HG03108 (cell line): ENCODE measurements around the gene ABCD1.
"Not testable (repeated sequence)": the region's sequence is repeated elsewhere in the genome, so short reads cannot be mapped to it uniquely, and the experiment has no call there.

Experiments
- ATAC-seq: cut with Tn5 transposase; IDR thresholded peaks from one replicate; pipeline ENCODE4 v1.9.1; 2021; ENCODE audit warnings: moderate library complexity; ENCODE audit not compliant: unreplicated experiment

Gene ABCD1

DNA sequence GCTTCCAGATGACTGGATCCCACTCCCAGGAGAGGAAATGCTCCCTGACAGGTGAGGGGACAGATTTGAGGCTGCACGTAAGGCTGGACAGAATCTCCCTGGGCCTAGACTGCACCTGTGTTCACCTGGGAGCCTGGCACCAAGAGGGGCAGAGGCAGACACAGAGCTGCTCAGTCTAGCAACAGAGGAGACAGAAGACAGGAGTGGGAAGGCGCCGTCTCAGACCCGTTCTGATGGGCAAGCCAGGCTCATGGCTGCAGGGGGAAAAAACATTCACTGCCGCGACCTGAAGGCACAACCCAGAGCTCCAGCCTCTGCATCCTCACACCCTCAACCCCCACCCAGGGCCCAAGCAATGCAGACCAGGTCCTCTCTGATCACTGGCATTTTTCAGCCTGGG lies 17.2 kb upstream of the ABCD1 start:
- ATAC-seq, result no peak

DNA sequence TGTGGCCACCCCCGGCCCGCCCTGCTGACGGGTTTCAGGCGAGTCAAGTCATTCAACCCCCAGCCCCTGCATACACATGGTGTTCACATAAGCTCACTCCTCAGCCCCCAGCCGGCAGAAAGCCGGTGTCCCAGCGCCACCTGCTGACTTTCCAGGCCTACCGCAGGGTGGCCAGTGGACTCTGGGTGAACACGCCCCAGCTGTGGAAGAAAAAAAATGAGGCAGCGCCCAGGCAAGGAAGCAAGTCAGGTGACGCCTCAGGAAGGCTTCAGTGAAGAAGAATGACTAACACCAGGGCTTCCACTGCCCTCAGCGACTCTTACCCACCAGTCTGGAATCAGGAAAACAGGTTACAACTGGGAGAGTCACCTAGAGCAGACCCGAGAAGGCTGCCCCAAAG lies 16.2 kb upstream of the ABCD1 start:
- peak; percentile 54 for ATAC-seq

DNA sequence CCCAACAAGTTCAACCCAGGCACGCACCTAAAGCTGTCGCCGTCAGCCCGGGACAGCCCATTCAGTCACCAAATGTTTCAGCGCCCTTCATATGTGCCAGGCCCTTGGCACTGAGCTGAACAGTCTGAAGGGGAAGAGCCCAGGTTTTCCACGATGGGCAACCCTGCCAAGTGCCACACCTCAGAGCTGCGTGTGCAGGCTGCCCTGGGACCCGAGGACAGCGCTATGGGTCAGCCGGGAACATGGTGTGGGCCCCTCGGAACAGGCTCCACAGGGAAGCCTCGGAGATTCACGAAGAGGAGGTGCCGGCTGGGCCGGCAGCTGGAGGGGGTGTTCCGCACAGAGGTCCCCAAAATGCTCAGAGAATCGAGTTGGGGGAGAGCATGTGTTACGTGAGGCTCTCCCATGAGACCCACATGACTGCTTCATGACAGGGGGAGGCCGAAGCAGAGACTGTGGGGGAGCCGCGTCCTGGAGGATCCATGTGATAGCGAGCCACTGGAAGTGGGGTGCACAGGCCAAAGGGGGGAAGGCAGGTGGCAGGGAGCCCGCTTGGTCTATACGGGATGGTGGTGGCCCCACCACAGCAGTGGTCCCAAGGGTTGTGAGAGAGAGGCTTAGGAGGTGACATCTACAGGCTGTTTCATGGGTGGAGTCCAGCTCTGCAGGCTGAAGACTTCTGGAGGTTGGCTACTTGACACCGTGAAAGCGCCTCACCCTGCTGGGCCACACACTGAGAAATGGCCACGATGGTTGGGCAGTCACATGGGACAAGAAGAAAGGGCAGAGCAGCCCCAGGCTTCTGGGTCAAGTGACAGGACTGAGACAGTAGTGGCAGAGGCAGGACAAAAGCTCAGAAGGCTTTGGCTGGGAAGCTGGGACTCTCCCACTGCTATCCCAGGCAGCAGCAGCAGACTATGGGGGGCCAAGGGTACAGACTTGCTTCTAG lies 14.7 kb upstream of the ABCD1 start:
- ATAC-seq, result no peak

DNA sequence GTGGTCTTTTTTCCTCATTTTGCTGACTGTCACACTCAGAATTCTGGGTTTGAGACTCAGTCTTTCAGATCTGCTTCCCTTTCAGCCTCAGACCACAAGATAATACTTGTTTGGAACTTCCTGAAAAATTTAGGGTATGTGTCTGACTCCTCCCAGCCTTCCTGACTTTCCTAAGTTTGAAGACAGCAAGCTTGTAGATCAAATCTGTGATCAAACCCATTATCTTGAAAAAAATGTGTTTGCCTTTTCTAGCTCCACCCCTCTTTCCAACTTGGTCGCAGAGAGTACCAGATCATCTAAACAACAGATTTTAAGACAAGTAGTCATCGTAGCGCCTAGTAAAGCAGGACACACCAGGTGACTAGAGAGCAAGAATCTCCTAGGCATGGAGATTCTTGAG lies 10.4 kb upstream of the ABCD1 start:
- ATAC-seq, result no peak

DNA sequence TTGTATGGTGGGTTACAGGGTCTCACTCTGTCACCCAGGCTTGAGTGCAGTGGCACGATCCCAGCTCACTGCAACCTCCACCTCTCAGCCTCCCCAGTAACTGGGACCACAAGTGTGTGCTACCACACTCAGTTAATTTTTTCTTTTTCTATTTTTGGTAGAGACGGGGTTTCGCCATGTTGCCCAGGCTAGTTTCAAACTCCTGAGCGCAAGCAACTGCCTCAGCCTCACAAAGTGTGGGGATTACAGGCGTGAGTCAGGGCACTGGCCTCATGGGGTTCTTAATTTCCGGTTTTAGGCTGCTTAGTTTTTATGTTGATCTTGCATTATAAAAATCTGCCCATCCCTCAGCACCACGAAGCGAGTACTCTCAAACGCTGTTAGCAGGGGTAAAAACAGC lies 7.2 kb upstream of the ABCD1 start:
- no peak for ATAC-seq

DNA sequence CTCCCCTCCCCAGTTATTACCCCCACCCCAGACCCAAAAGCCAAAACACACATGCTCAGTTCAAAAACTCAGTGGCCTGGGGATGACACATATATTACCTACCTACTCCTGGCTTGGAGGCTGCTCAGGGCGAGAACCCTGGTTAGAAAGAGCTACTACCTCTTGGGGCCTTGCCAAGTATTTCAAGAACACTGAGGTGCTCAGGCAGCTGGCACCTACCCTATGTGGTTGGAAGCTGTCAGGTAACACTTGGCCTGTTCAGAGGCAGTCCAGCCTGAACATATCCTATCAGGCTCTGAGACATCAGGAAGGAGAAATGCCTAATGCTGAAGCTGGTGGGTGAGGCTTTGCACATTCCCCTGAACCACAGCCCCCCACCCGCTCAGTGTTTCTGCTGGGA lies 5.4 kb upstream of the ABCD1 start:
- ATAC-seq, result no peak

DNA sequence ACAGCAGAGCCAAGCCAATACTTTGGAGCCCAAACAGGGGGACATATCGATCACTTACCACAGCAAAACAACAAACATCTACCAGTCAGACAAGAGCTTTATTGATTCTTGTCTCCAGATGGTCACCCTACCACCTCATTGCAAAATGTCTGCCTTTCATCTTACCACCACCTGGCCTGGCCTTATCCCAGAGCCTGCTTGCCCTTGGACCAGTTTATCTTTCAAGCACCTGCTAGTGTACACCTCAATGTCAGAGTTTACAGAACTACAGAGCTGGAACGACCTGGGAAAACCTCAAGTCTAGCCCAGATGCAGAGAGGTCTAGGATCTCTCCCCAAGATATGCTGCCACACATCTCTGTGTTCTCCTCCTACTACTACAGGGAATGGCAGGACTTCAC lies 5.0 kb upstream of the ABCD1 start:
- ATAC-seq, result no peak

DNA sequence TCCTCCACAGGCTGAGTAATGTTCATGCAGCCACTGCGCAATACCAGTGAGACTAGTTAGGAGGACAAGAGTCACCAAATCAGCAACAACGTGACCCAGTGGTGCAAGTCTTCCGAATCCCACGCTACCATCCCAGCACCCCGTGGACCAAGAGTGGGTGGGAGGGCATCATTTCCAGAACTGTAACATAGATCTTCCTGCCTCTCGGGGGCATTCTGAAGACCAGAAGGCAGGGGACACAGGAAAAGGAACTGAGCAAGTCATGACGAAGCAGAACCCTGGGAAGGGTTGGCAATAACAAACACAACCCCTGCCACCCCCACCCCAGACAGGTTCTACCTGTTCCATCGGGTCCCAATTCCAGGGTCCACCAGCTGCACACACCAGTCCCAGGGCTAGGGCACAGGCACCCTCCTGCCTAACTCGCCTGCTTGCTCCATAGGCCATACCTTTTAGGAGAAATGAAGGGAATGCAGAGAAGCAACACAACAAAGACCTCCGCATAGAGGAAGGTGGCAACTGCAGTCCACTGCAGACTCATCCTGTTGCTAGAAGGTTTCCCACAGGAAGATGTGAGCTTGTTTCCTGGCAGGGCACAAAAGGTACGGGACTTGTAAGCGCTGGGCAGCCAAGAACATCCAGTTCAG lies 1.8 kb upstream of the ABCD1 start:
- no peak for ATAC-seq

DNA sequence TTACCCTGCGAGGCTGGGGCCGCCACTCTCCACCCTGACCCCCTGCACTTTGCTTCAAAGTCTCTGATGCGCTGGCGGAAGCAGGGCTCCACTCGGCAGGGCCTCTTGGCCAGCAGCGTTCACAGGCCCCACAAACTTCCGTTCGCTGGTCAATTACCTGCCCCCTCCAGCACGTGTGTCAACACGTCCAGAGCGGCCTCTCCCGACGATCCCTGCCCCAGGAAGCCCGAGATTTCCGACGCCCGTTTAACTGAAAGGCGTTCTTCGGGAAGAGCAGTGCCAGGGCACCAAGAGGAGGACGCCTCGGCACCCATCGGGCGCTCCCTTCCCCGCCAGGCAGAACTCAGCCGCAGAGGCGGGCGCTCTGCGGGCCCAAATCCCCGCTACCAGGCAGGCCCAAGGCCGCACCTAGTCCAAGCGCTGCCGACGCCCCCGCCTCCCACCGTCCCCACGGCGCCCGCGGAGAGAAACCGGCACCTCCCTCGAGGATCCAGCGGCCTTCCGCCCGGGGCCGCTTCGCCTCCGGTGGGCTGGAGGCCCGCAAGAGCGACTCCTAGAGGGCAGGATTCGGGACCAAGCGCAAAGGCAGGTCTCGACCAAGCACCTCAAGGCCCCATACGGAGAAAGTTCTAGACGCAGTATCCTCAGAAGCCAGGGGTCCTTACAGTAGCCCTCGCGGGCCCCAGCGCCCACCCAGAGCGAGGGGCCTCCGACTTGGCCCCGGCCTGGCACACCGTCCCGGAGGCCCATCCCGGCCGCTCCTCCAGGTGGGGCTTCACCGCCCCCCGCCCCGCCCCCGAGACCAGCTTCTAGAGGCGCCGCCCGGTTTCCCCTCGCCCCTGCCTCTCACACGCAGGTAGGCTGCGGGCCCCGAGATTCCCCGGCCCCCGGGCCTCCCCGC lies 1.1 kb upstream of the ABCD1 start:
- peak; percentile 20 for ATAC-seq

DNA sequence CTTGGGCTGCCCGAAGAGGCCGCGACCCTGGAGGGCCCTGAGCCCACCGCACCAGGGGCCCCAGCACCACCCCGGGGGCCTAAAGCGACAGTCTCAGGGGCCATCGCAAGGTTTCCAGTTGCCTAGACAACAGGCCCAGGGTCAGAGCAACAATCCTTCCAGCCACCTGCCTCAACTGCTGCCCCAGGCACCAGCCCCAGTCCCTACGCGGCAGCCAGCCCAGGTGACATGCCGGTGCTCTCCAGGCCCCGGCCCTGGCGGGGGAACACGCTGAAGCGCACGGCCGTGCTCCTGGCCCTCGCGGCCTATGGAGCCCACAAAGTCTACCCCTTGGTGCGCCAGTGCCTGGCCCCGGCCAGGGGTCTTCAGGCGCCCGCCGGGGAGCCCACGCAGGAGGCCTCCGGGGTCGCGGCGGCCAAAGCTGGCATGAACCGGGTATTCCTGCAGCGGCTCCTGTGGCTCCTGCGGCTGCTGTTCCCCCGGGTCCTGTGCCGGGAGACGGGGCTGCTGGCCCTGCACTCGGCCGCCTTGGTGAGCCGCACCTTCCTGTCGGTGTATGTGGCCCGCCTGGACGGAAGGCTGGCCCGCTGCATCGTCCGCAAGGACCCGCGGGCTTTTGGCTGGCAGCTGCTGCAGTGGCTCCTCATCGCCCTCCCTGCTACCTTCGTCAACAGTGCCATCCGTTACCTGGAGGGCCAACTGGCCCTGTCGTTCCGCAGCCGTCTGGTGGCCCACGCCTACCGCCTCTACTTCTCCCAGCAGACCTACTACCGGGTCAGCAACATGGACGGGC lies 579 bp downstream of the ABCD1 start:
- no peak for ATAC-seq

DNA sequence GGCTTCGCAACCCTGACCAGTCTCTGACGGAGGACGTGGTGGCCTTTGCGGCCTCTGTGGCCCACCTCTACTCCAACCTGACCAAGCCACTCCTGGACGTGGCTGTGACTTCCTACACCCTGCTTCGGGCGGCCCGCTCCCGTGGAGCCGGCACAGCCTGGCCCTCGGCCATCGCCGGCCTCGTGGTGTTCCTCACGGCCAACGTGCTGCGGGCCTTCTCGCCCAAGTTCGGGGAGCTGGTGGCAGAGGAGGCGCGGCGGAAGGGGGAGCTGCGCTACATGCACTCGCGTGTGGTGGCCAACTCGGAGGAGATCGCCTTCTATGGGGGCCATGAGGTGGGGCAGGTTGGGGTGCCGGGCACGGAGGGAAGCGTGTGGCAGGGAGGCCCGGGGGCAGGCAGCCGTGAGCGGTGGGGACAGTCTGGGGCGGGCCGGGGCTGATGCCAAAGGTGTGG lies 1.2 kb downstream of the ABCD1 start:
- no peak for ATAC-seq

DNA sequence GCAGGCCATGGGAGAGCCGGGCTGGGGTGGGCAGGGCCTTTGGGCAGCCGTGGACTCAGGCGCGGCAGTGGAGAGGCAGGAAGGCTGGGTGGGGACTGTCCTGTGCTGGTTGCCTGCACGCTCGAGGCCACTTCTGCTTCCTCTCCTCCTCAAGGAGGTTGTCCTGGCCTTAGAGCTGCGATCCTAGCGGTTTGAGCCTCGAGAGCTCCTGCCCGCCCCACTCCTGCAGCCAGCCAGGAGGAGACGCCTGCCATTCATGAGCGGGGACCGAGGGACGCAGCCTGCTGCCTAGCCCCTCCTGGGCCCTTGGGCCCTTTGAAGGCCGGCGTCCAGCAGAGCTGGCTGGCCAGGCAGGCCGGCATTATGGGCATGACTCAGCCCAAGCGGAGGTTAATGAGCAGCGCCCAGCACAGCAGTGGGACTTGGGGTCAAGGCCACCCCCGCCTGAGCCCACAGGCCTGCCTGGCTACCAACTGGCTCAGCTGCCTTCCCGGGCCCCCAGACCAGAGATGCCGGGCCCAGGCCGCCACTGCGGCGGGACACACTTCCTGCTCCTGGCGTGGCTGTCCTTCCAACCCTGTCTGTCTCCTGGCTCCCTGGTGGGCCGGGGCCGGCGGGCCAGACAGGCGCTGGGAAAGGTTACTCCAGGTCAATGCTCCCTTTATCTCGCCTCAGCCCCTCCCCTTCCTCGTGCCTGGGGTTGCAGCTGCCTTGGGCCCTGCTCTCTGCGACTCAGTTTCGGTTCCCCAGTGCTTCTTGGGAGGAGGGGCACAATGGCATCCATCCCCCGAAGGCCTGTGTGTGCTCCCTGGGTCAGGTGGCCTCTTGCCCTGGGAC lies 1.8 kb downstream of the ABCD1 start:
- peak; percentile 34 for ATAC-seq

DNA sequence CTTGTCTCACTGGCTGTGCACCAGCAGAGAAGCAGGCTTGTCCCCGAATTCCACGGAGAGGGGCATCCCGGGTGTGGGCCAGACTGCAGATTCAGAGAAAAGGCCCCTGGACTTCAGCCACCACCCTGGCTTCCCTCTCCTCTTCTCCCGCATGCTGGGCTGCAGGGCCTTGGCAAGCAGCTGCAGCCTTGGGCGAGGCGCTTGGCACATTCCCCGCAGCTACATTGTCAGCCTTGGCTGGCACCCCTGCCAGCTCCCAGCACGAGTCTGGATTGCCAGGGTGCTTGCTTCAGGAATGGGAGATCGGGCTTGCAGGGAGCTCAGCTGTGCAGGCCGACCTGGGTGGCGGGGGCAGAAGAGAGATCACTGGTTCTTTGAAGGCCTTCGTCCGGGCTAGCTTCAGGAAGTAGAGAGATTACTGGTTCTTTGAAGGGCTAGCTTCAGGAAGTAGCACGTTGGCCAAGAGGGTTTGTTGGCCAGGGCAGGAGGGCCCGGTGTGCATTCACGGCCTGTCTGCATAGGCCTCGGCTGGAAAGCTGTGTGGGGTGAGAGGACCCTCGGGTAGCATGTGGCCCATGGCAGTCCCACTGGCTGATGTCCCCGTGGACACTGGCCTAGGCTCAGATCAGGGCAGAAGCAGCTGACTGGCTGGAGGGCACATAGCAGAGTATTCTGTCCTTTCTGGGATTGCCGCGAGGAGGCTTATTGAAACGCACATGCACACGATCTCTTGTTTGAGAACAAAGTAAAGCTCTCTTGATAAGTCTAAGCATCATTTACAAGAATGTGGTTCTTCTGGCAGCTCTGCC lies 2.7 kb downstream of the ABCD1 start:
- no peak for ATAC-seq

DNA sequence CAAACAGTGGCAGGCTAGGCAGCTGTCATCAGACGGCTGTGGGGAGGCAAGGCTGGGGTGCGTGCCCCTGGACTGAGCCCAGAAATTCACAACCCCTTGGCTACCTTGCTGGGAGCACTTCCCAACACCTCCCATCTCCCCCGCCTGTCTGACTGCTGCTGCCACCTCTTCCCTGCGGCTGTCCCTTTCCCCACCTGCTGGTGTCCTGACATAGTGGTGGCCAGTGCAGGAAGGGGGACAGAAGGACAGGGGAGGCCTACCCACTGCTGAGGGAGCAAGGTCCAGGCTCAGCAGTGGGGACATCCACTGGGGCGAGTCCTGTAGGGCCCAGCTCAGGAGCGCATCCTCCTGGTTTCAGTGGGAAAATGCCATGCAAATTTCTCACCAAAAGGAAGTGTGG lies 3.4 kb downstream of the ABCD1 start:
- ATAC-seq, result no peak

DNA sequence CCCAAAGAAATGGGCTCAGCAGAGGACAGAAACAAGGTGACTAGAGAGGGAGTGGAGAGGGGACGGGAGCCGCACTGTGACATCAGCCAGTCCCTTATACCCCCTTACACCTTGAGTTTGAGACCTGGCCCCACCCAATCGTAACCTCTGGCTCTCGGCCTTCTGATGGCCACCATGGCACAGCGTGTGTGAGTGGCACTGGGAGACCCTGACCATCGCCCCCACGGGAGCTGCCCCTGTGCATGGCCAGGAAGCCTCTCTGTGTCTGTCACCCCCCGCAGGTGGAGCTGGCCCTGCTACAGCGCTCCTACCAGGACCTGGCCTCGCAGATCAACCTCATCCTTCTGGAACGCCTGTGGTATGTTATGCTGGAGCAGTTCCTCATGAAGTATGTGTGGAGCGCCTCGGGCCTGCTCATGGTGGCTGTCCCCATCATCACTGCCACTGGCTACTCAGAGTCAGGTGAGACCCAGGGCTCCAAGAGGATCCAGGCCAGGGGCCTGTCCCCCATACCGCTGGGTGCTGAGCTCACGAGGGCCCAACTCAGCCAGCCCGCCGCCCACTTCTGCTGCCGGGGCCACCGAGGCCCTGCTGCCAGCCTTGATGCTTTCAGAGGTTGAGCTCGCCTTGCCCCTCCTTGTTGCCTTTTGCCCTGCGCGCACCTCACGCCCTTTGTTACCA lies 4.4 kb downstream of the ABCD1 start:
- ATAC-seq, result no peak

DNA sequence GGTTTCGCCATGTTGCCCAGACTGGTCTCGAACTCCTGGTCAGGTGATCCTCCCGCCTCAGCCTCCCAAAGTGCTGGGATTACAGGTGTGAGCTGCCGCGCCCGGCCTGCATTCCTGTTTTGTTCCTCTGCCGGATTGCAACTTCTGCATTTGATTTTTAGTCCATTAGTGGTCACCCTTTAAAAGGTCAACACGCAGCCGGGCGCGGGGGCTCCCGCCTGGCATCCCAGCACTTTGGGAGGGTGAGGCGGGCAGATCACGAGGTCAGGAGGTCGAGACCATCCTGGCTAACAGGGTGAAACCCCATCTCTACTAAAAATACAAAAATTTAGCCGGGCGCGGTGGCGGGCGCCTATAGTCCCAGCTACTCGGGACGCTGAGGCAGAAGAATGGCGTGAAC lies 5.5 kb downstream of the ABCD1 start:
- ATAC-seq, result not testable (repeated sequence)

DNA sequence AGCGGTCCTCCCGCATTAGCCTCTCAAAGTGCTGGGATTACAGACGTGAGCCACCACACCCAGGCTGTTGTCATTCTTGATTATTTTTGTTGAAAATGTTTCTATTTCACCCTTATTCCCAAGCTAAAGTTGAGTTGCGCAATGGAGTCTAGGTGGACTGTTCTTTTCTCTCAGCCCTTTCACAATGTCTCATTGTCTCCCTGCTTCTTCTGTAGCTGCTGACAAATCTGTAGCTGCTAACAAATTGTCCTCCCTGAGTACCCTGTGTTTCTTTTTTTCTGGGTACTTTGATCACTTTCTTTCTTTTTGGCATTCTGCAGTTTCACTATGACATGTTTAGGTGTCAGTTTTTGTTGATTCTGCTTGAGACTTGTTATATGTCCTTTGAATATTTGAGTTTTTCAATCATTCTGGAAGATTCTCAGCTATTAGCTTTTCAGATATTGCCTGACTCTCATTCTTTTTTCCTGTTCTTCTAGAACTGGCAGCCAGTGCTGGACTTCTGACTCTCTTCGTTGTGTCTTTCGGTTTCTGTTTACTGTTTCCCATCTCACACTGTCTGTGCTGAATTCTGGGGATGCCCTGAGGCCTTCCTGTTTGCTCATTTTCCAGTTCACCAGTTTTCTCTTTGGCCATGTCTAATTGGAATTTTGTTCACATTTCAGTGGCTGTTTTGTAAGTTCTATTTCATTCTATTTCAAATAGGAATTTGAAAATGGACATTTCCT lies 6.6 kb downstream of the ABCD1 start:
- no peak for ATAC-seq

DNA sequence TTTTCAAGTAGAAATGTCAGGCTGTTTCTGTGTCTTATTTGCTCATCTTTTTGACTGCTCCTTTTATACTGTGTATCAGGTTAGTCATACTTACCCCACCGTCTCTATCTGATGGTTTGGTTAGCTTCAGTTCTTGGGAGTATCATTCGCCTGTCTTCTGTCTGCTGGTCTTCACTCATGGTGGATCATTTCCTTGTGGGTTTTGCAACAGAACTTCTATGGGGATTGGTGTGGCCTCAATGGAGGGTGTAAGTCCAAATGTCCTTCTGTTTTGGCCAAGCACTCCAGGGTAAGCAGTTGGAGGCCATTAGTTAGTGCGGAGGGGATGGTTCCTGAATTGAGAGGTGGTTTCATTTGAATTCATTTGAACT lies 7.2 kb downstream of the ABCD1 start:
- ATAC-seq, result no peak
